Transverse colon (tissue), 4 donors: ENCODE results near the gene FGF2. TPM values are rescaled to one million over a fixed set of nuclear protein-coding genes. Genes with fewer than 3 reads are reported as not detected.

Source experiments
- DNase-seq: peaks from one replicate; pipeline ENCODE4 v3.0.0-alpha.2; 2019
- H3K27ac ChIP-seq, 4 donors: fragments of 200-600 bp; sonication (generic); 2 replicates each; pipeline ENCODE4 v1.5.1; 2016 to 2018; ENCODE audit warnings: inconsistent platforms in 4 of 4
- H3K27me3 ChIP-seq: fragments of 200-600 bp; sonication (generic); 2 replicates; pipeline ENCODE4 v1.5.1; 2017; ENCODE audit warnings: inconsistent platforms
- H3K36me3 ChIP-seq, 4 donors: fragments of 200-600 bp; sonication (generic); 2 replicates each; pipeline ENCODE4 v1.5.1; 2017 to 2019; ENCODE audit warnings: inconsistent platforms in 4 of 4
- H3K4me1 ChIP-seq, 4 donors: fragments of 200-600 bp; sonication (generic); 2 replicates each; pipeline ENCODE4 v1.5.1; 2017 to 2020; ENCODE audit warnings: inconsistent platforms in 4 of 4
- H3K4me3 ChIP-seq, 4 donors: fragments of 200-600 bp; sonication (generic); 1 replicate in 1 of 4; 2 replicates in 3 of 4; pipeline versions ENCODE4 v1.5.1 to v1.6.1; 2017 to 2019; ENCODE audit warnings: inconsistent platforms in 4 of 4
- H3K9me3 ChIP-seq, 2 donors: fragments of 200-600 bp; sonication (generic); 2 replicates each; pipeline ENCODE4 v1.5.1; 2017 to 2019; ENCODE audit warnings: inconsistent platforms in 2 of 2
- CTCF ChIP-seq, 5 experiments: fragments of 200-600 bp in 3 of 5; fragments of 450-650 bp in 2 of 5; sonication (generic) in 3 of 5; IDR thresholded peaks; 1 replicate in 2 of 5; 2 replicates in 3 of 5; pipeline ENCODE4 v1.5.1; 2016 to 2017; ENCODE audit warnings: antibody characterized with exemption in 5 of 5, inconsistent platforms in 3 of 5, mild to moderate bottlenecking in 2 of 5, moderate library complexity in 1 of 5
- EP300 ChIP-seq: sonication (generic); formaldehyde crosslinking; IDR thresholded peaks from one replicate; pipeline ENCODE4 v1.6.1; 2017; ENCODE audit warnings: antibody characterized with exemption, low read depth
- POLR2A ChIP-seq: fragments of 450-650 bp; IDR thresholded peaks from one replicate; pipeline ENCODE4 v1.6.1; 2016; ENCODE audit warnings: antibody characterized with exemption, mild to moderate bottlenecking, moderate library complexity
- POLR2AphosphoS5 ChIP-seq, 3 donors: sonication (generic); formaldehyde crosslinking; IDR thresholded peaks; one replicate each; pipeline ENCODE4 v1.6.1; 2016; ENCODE audit warnings: antibody characterized with exemption in 3 of 3
- WGBS, 2 donors: methylation state at CpG; one replicate each; pipeline ENCODE4 v1.1.5; 2018; ENCODE audit warnings: low coverage in 1 of 2; 5-methylcytosine and 5-hydroxymethylcytosine counted together
- in situ Hi-C, 4 donors: fragments of 200-750 bp; cut with MboI; loops; one replicate each; pipeline versions ENCODE4 v1.15.0 to v1.15.1; 2017; ENCODE audit warnings: low sequenced_read_pairs in 3 of 4, low pct_ligation_motif_present in 1 of 4, low pct_unique_long_range_greater_than_20kb in 1 of 4
- intact Hi-C: fragments of 100-400 bp; cut with DNase I; formaldehyde crosslinking; loops from one replicate; pipeline ENCODE4 v1.15.1; 2023; ENCODE audit warnings: low total_unique reads
- total RNA-seq, 4 donors: library from RNA; depleted of rRNA; stranded (reverse); fragments of >200 nt; gene quantifications; one replicate each; pipeline ENCODE4 v1.1.0, GENCODE V29; 2016

Gene FGF2
- total RNA-seq, 4 donors from 2014 or later: 1.9 to 8.6 (median 5.8) TPM

- TF ChIP-seq POLR2A (no peak), POLR2AphosphoS5 (IDR thresholded peaks at IDR 0.05) (no peak), CTCF (IDR thresholded peaks at IDR 0.05) (no peak), EP300 (no peak)
- no peaks in the 10 kb centered on the region for H3K27me3 ChIP-seq
- 75 to 81% methylated on average over 4 to 5 of the region's 5 CpGs for WGBS, 2 donors
- DNase-seq: no peak
- H3K4me3 ChIP-seq: no peak overlapping the region
- H3K36me3 ChIP-seq: no peaks in the 10 kb centered on the region
- intact Hi-C loops (no loop called here), in situ Hi-C loops (no loop called here)
- no peaks in the 10 kb centered on the region for H3K4me1 ChIP-seq
- no peaks in the 10 kb centered on the region for H3K9me3 ChIP-seq
- no peak overlapping the region for H3K27ac ChIP-seq
Observed at GRCh38 chr4:122875949-122876348, 49.3 kb downstream of the FGF2 start.

- WGBS, 2 donors: 62 to 72% methylated on average over 3 of the region's 3 CpGs
- intact Hi-C loops: no loop called here
- Histone ChIP-seq H3K9me3 (no peaks in the 10 kb centered on the region), H3K4me1 (no peaks in the 10 kb centered on the region), H3K4me3 (no peak overlapping the region), H3K27ac (no peak overlapping the region), H3K27me3 (no peaks in the 10 kb centered on the region), H3K36me3 (no peaks in the 10 kb centered on the region)
- TF ChIP-seq EP300: no peak
- no peak for TF ChIP-seq POLR2AphosphoS5 (IDR thresholded peaks at IDR 0.05)
- no peak for TF ChIP-seq CTCF (IDR thresholded peaks at IDR 0.05)
- no peak for TF ChIP-seq POLR2A
- DNase-seq: no peak
- in situ Hi-C loops: no loop called here
Observed at GRCh38 chr4:122876456-122876855, 49.8 kb downstream of the FGF2 start.

- Histone ChIP-seq H3K9me3 (no peaks in the 10 kb centered on the region), H3K4me3 (no peak overlapping the region), H3K27me3 (no peaks in the 10 kb centered on the region), H3K4me1 (no peaks in the 10 kb centered on the region), H3K36me3 (no peaks in the 10 kb centered on the region), H3K27ac (no peak overlapping the region)
- intact Hi-C loops: no loop called here
- TF ChIP-seq POLR2AphosphoS5 (IDR thresholded peaks at IDR 0.05) (no peak), EP300 (no peak), POLR2A (no peak), CTCF (IDR thresholded peaks at IDR 0.05) (no peak)
- in situ Hi-C loops: no loop called here
- no peak for DNase-seq
Observed at GRCh38 chr4:122879001-122879400, 52.4 kb downstream of the FGF2 start.

GRCh38 chr4:122882857-122883735, 56.5 kb downstream of the FGF2 start:
- no peaks in the 10 kb centered on the region for H3K27me3 ChIP-seq
- H3K36me3 ChIP-seq: no peaks in the 10 kb centered on the region
- H3K4me3 ChIP-seq: no peak overlapping the region
- H3K4me1 ChIP-seq: no peaks in the 10 kb centered on the region
- no peak for DNase-seq
- no peak overlapping the region for H3K27ac ChIP-seq
- in situ Hi-C loops: no loop called here
- intact Hi-C loops: no loop called here
- no peaks in the 10 kb centered on the region for H3K9me3 ChIP-seq
- no peak for TF ChIP-seq EP300
- TF ChIP-seq POLR2AphosphoS5 (IDR thresholded peaks at IDR 0.05): no peak
- TF ChIP-seq POLR2A: no peak
- no peak for TF ChIP-seq CTCF (IDR thresholded peaks at IDR 0.05)
- 78 to 84% methylated on average over 3 to 5 of the region's 5 CpGs for WGBS, 2 donors
